B cell (primary cell): ENCODE data around the gene ZCCHC10. TPM values are rescaled to one million over a fixed set of nuclear protein-coding genes. Genes with fewer than 3 reads are reported as not detected.

Source experiments
- ATAC-seq: fragments of 200-7000 bp; cut with Tn5 transposase; one replicate; pipeline ENCODE4 v1.10.0; 2021; ENCODE audit warnings: low read depth, mild to moderate bottlenecking, moderate number of reproducible peaks, moderate library complexity
- CTCF ChIA-PET: fragments of 350-600 bp; sonication (Branson Sonifier 250); formaldehyde crosslinking; loops from one replicate; lab custom pipeline; 2021; ENCODE audit warnings: antibody characterized with exemption, inconsistent platforms; lab: Charles Lee
- POLR2A ChIA-PET: fragments of 350-600 bp; sonication (Branson Sonifier 250); formaldehyde crosslinking; loops from one replicate; lab custom pipeline; 2021; ENCODE audit warnings: antibody characterized with exemption; lab: Charles Lee
- DNase-seq: peaks from one replicate; pipeline ENCODE4 v3.0.0; 2013
- H2AFZ ChIP-seq: 2 replicates; pipeline ENCODE4 v1.6.1; 2012; ENCODE audit warnings: mild to moderate bottlenecking, low read depth, low read length; ENCODE audit not compliant: insufficient read depth, poor library complexity, severe bottlenecking
- H3K27ac ChIP-seq, 2 donors: 1 replicate in 1 of 2; 2 replicates in 1 of 2; pipeline ENCODE4 v1.5.1; 2012 to 2013; ENCODE audit warnings: low read length in 2 of 2, mild to moderate bottlenecking in 2 of 2, moderate library complexity in 1 of 2
- H3K27me3 ChIP-seq, 4 experiments: fragments of 200-600 bp in 1 of 4; sonication (generic) in 1 of 4; replicated peaks in 1 of 4; 1 replicate in 2 of 4; 2 replicates in 2 of 4; pipeline versions ENCODE4 v1.6.1 to v1.7.0; 2013 to 2016; ENCODE audit warnings: low read length in 3 of 4, mild to moderate bottlenecking in 2 of 4, mixed read lengths in 1 of 4, moderate library complexity in 1 of 4; ENCODE audit not compliant: insufficient read depth in 4 of 4, control insufficient read depth in 3 of 4; ENCODE audit errors: control extremely low read depth in 1 of 4
- H3K36me3 ChIP-seq, 2 experiments: replicated peaks in 1 of 2; 1 replicate in 1 of 2; 2 replicates in 1 of 2; pipeline versions ENCODE4 v1.6.1 to v1.7.1; 2013; ENCODE audit warnings: low read length in 1 of 2; ENCODE audit not compliant: insufficient read depth in 2 of 2, control insufficient read depth in 1 of 2; ENCODE audit errors: control extremely low read depth in 1 of 2, extremely low read depth in 1 of 2
- H3K4me1 ChIP-seq, 2 donors: fragments of 200-600 bp in 1 of 2; sonication (generic) in 1 of 2; 1 replicate in 1 of 2; 2 replicates in 1 of 2; pipeline versions ENCODE4 v1.5.1 to v1.6.1; 2013 to 2017; ENCODE audit warnings: low read length in 2 of 2; ENCODE audit not compliant: control insufficient read depth in 2 of 2, insufficient read depth in 2 of 2
- H3K4me2 ChIP-seq: replicated peaks from 2 replicates; pipeline ENCODE3; 2012; ENCODE audit warnings: mild to moderate bottlenecking, low read depth, low read length; ENCODE audit not compliant: poor library complexity, severe bottlenecking
- H3K4me3 ChIP-seq, 5 experiments: fragments of 200-600 bp in 1 of 5; sonication (generic) in 1 of 5; 1 replicate in 3 of 5; 2 replicates in 2 of 5; pipeline versions ENCODE4 v1.5.1 to v1.7.0; 2011 to 2016; ENCODE audit warnings: low read length in 4 of 5, mild to moderate bottlenecking in 4 of 5, low read depth in 2 of 5, control low read depth in 1 of 5, moderate library complexity in 1 of 5; ENCODE audit not compliant: insufficient read depth in 1 of 5; ENCODE audit errors: control extremely low read depth in 1 of 5, extremely low read depth in 1 of 5
- H3K79me2 ChIP-seq: fragments of 200-600 bp; sonication (generic); one replicate; pipeline ENCODE4 v1.6.0; 2016; ENCODE audit warnings: low read length; ENCODE audit not compliant: control insufficient read depth, insufficient read depth
- H3K9ac ChIP-seq: fragments of 200-600 bp; sonication (generic); 2 replicates; pipeline ENCODE4 v1.6.1; 2017; ENCODE audit warnings: mild to moderate bottlenecking, low read length, moderate library complexity
- H3K9me3 ChIP-seq, 3 donors: one replicate each; pipeline versions ENCODE4 v1.6.1 to v1.7.1; 2013; ENCODE audit warnings: low read length in 2 of 3; ENCODE audit not compliant: control insufficient read depth in 2 of 3, insufficient read depth in 1 of 3; ENCODE audit errors: control extremely low read depth in 1 of 3
- H4K20me1 ChIP-seq: 2 replicates; pipeline ENCODE4 v1.6.0; 2012; ENCODE audit warnings: mild to moderate bottlenecking, low read length; ENCODE audit not compliant: insufficient read depth, control insufficient read depth, poor library complexity, severe bottlenecking
- H3K27ac Mint-ChIP-seq: one replicate; pipeline ENCODE4 v1.8.0; 2021; ENCODE audit warnings: mixed read lengths
- H3K27me3 Mint-ChIP-seq: one replicate; pipeline ENCODE4 v1.8.0; 2021; ENCODE audit warnings: mixed read lengths
- H3K4me1 Mint-ChIP-seq: one replicate; pipeline ENCODE4 v1.8.0; 2021; ENCODE audit warnings: mixed read lengths
- H3K4me3 Mint-ChIP-seq: one replicate; pipeline ENCODE4 v1.8.0; 2021; ENCODE audit warnings: mixed read lengths
- H3K9me3 Mint-ChIP-seq: one replicate; pipeline ENCODE4 v1.8.0; 2022; ENCODE audit warnings: mixed read lengths; ENCODE audit not compliant: insufficient read depth
- CTCF ChIP-seq: fragments of 200-600 bp; IDR thresholded peaks from one replicate; pipeline ENCODE4 v1.8.0; 2022; ENCODE audit warnings: antibody characterized with exemption, mild to moderate bottlenecking
- EZH2 ChIP-seq: IDR thresholded peaks from 2 replicates; pipeline ENCODE4 v1.6.1; 2012; ENCODE audit warnings: borderline replicate concordance, low read depth, mild to moderate bottlenecking, moderate library complexity, low read length; ENCODE audit not compliant: insufficient read depth, poor library complexity, severe bottlenecking
- WGBS: methylation state at CpG from one replicate; pipeline ENCODE4 v1.1.5; 2013; ENCODE audit warnings: missing lambda C conversion rate; ENCODE audit not compliant: insufficient coverage; 5-methylcytosine and 5-hydroxymethylcytosine counted together
- intact Hi-C: fragments of 100-400 bp; cut with micrococcal nuclease; formaldehyde crosslinking; loops from one replicate; pipeline ENCODE4 v1.10.0; 2022
- polyA plus RNA-seq: library from polyadenylated mRNA; depleted of rRNA; stranded (reverse); fragments of >200 nt; gene quantifications from 2 replicates; pipeline ENCODE4 v1.2.3, GENCODE V29; 2012
- total RNA-seq, 2 donors: library from RNA; stranded (reverse); fragments of 120-200 nt in 1 of 2; gene quantifications; 1 replicate in 1 of 2; 2 replicates in 1 of 2; pipeline versions ENCODE4 v1.2.3 to v1.2.4, GENCODE V29; 2013 to 2022

ZCCHC10 gene
- total and polyA plus RNA-seq, 2 donors (not counting 1 experiment from before 2014, with no cell fraction given): 16.5 to 34.0 TPM

DNA sequence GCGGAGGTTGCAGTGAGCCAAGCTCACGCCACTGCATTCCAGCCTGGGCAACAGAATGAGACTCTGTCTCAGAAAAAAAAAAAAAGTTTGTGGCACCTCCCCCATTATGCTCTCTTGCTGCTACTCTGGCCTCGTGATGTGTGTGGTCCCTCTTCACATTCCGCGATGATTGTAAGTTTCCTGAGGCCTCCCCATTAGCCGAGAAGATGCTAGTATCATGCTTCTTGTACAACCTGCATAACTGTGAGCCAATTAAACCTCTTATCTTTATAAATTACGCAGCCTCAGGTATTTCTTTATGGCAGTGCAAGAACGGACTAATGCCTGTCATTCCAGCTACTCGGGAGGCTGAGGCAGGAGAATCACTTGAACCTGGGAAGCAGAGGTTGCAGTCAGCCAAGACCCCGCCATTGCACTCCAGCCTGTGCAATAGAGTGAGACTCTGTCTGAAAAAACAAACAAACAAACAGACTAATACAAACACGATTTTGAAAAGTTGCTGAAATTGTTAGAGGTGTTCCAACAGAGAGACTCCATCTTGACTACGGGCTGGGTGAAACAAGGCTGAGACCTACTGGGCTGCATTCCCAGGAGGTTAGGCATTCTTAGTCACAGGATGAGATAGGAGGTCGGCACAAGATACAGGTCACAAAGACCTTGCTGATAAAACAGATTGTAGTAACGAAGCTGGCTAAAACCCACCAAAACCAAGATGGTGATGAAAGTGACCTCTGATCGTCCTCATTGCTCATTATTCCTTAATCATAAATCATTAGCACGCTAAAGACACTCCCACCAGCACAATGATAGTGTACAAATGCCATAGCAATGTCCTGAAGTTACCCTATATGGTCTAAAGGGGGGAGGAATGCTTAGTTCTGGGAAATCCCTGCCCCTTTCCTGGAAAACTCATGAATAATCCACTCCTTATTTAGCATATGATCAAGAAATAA is 54.6 kb downstream of the ZCCHC10 start:
- H3K4me1 Mint-ChIP-seq: no peaks in the 10 kb centered on the region
- Histone ChIP-seq H3K9ac (no peak overlapping the region), H3K36me3 (no peaks in the 10 kb centered on the region), H3K79me2 (no peaks in the 10 kb centered on the region), H3K9me3 (peaks cover 0 to 3% (median under 1%) of the 10 kb centered on the region in 3 donors), H3K4me2 (no peak overlapping the region), H3K27me3 (no peaks in the 10 kb centered on the region), H3K4me1 (no peaks in the 10 kb centered on the region), H3K4me3 (no peak overlapping the region), H3K27ac (no peak overlapping the region), H2AFZ (no peak overlapping the region), H4K20me1 (no peaks in the 10 kb centered on the region)
- WGBS: 95% methylated on average over 10 of the region's 16 CpGs
- H3K27me3 Mint-ChIP-seq: no peaks in the 10 kb centered on the region
- ChIA-PET CTCF (no interaction called here), POLR2A (interaction anchor here (0.7 kb wide), 1 partner anchor 128 kb away, joined by 6 read pairs; no protein-coding TSS in a partner anchor)
- no peak for ATAC-seq
- intact Hi-C loops: no loop called here
- no peak overlapping the region for H3K27ac Mint-ChIP-seq
- TF ChIP-seq EZH2: no peak
- TF ChIP-seq CTCF: no peak
- peaks cover under 1% of the 10 kb centered on the region for H3K9me3 Mint-ChIP-seq
- no peak for DNase-seq
- no peak overlapping the region for H3K4me3 Mint-ChIP-seq

- Histone ChIP-seq H4K20me1 (peaks cover 29% of the 10 kb centered on the region), H3K9ac (no peak overlapping the region), H3K4me2 (no peak overlapping the region), H3K36me3 (peaks cover 0 to 2% of the 10 kb centered on the region in 2 experiments), H3K27me3 (no peaks in the 10 kb centered on the region), H3K27ac (no peak overlapping the region), H3K4me3 (no peak overlapping the region), H3K9me3 (no peaks in the 10 kb centered on the region), H3K79me2 (peaks cover 31% of the 10 kb centered on the region), H3K4me1 (peaks cover 17 to 26% of the 10 kb centered on the region in 2 donors), H2AFZ (no peak overlapping the region)
- ChIA-PET CTCF (interaction anchor here (0.9 to 1.7 kb wide), 3 partner anchors 11 to 87 kb away, joined by 3 to 5 read pairs (median 3); partner anchors contain the start of gene HSPA4), POLR2A (interaction anchor here (2.5 kb wide), 1 partner anchor 68 kb away, joined by 16 read pairs; no protein-coding TSS in a partner anchor)
- TF ChIP-seq EZH2 (no peak), CTCF (no peak)
- H3K9me3 Mint-ChIP-seq: no peaks in the 10 kb centered on the region
- ATAC-seq (no peak), DNase-seq (no peak)
- no peak overlapping the region for H3K27ac Mint-ChIP-seq
- 100% methylated on average over 1 of the region's 4 CpGs for WGBS
- H3K4me1 Mint-ChIP-seq: peaks cover 20% of the 10 kb centered on the region
- intact Hi-C loops: no loop called here
- H3K27me3 Mint-ChIP-seq: no peaks in the 10 kb centered on the region
- H3K4me3 Mint-ChIP-seq: no peak overlapping the region
Measured at GRCh38 chr5:132965120-132965519, 61.2 kb downstream of the ZCCHC10 start.
